HepG2 (cell line): ENCODE measurements around the gene PTPRU.

ENCODE experiments used
- FOXK2 ChIP-seq: fragments of 450-650 bp; IDR thresholded peaks from 2 replicates; pipeline ENCODE4 v1.6.1; 2016
- KLF6 ChIP-seq: IDR thresholded peaks from 2 replicates; pipeline ENCODE4 v1.8.0; 2016; ENCODE audit warnings: missing biosample characterization, missing genetic modification reagents
- MAFK ChIP-seq, 2 experiments: IDR thresholded peaks in 1 of 2; conservative IDR thresholded peaks in 1 of 2; 2 replicates each; pipeline ENCODE4 v1.6.1; 2011; ENCODE audit warnings: improper control_type of control experiment in 2 of 2, low read length in 2 of 2
- MXI1 ChIP-seq: IDR thresholded peaks from 3 replicates; pipeline ENCODE4 v1.6.1; 2012; ENCODE audit warnings: low read depth, low read length, inconsistent platforms, borderline replicate concordance
- NR3C1 ChIP-seq: sonication (generic); formaldehyde crosslinking; IDR thresholded peaks from 2 replicates; pipeline ENCODE4 v1.4.0; 2020; ENCODE audit warnings: missing genetic modification reagents
- SIN3A ChIP-seq: IDR thresholded peaks from 2 replicates; pipeline ENCODE4 v1.6.1; 2011; ENCODE audit warnings: low read depth, mild to moderate bottlenecking, control low read depth, low read length, borderline replicate concordance
- TAF1 ChIP-seq: sonication (generic); formaldehyde crosslinking; IDR thresholded peaks from 2 replicates; pipeline ENCODE4 v1.4.0; 2020; ENCODE audit warnings: missing genetic modification reagents
- TCF12 ChIP-seq, 2 experiments: fragments of 450-650 bp in 1 of 2; sonication (generic) in 1 of 2; formaldehyde crosslinking in 1 of 2; IDR thresholded peaks; 2 replicates each; pipeline versions ENCODE4 v1.6.1 to v1.8.0; 2017 to 2022; ENCODE audit warnings: antibody characterized with exemption in 1 of 2, mild to moderate bottlenecking in 1 of 2, missing genetic modification reagents in 1 of 2, moderate library complexity in 1 of 2
- ZFP90 ChIP-seq: sonication (generic); formaldehyde crosslinking; IDR thresholded peaks from 2 replicates; pipeline ENCODE4 v1.8.0; 2022; ENCODE audit warnings: missing genetic modification reagents, mild to moderate bottlenecking, inconsistent platforms, borderline replicate concordance
- ZNF350 ChIP-seq: sonication (generic); formaldehyde crosslinking; IDR thresholded peaks from 2 replicates; pipeline ENCODE4 v1.4.0; 2020; ENCODE audit warnings: mild to moderate bottlenecking, low read depth, missing genetic modification reagents, borderline replicate concordance
- ZSCAN22 ChIP-seq: sonication (generic); formaldehyde crosslinking; IDR thresholded peaks from 2 replicates; pipeline ENCODE4 v1.4.0; 2020; ENCODE audit warnings: mild to moderate bottlenecking, missing genetic modification reagents
- TF ChIP-seq, protein P1 (sequence below): sonication (generic); formaldehyde crosslinking; IDR thresholded peaks from 2 replicates; pipeline ENCODE4 v1.4.0; 2020; ENCODE audit warnings: mild to moderate bottlenecking, missing genetic modification reagents
- TF ChIP-seq, protein P2 (sequence below): sonication (generic); formaldehyde crosslinking; IDR thresholded peaks from 2 replicates; pipeline ENCODE4 v1.8.1; 2022; ENCODE audit warnings: mild to moderate bottlenecking, missing genetic modification reagents

DNA sequence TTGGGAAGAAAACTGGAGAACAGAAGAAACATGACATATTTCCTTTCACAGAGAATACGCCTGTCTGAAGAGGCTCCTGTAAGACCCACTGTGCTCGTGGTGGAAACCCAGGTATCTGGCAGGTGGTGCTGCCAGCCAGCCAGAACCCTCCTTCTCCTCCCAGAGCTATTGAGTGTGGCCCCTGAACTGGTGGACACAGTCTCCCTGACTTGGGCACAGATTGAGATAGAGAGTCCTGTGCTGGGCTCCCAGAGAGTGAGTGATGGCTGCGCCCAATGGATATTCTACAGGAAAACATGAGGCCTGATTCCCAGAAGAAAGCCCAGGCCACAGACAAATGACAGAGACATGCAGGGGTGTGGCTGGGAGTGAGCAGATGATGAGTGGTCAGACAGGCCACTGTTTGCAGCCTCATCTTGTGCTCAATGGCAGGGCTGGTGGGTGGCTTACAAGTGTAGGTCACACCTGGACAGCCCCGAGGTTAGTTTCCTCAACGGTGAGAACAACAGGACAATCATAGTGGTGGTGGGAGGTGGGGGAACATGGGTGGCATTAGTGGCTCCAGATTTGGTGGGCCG is 127.9 kb downstream of the PTPRU start:
- TF ChIP-seq, protein P1, sequence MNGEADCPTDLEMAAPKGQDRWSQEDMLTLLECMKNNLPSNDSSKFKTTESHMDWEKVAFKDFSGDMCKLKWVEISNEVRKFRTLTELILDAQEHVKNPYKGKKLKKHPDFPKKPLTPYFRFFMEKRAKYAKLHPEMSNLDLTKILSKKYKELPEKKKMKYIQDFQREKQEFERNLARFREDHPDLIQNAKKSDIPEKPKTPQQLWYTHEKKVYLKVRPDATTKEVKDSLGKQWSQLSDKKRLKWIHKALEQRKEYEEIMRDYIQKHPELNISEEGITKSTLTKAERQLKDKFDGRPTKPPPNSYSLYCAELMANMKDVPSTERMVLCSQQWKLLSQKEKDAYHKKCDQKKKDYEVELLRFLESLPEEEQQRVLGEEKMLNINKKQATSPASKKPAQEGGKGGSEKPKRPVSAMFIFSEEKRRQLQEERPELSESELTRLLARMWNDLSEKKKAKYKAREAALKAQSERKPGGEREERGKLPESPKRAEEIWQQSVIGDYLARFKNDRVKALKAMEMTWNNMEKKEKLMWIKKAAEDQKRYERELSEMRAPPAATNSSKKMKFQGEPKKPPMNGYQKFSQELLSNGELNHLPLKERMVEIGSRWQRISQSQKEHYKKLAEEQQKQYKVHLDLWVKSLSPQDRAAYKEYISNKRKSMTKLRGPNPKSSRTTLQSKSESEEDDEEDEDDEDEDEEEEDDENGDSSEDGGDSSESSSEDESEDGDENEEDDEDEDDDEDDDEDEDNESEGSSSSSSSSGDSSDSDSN (CRISPR knock-in tag) = no peak
- TF ChIP-seq ZFP90 (CRISPR knock-in tag) = no peak
- no peak for TF ChIP-seq KLF6 (CRISPR knock-in tag)
- TF ChIP-seq MXI1 = no peak
- no peak for TF ChIP-seq NR3C1 (CRISPR knock-in tag)
- TF ChIP-seq ZNF350 (CRISPR knock-in tag) = no peak
- no peak for TF ChIP-seq SIN3A
- no peak for TF ChIP-seq MAFK (conservative IDR thresholded peaks at IDR 0.05 in 1 of 2, IDR thresholded peaks at IDR 0.05 in 1 of 2; ENCODE audit: low read length in 2 of 2)
- TF ChIP-seq FOXK2 = no peak
- no peak for TF ChIP-seq TCF12 (IDR thresholded peaks at IDR 0.05)
- TF ChIP-seq TCF12 (CRISPR knock-in tag; IDR thresholded peaks at IDR 0.05) = no peak
- TF ChIP-seq, protein P2, sequence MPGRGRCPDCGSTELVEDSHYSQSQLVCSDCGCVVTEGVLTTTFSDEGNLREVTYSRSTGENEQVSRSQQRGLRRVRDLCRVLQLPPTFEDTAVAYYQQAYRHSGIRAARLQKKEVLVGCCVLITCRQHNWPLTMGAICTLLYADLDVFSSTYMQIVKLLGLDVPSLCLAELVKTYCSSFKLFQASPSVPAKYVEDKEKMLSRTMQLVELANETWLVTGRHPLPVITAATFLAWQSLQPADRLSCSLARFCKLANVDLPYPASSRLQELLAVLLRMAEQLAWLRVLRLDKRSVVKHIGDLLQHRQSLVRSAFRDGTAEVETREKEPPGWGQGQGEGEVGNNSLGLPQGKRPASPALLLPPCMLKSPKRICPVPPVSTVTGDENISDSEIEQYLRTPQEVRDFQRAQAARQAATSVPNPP = no peak
- TF ChIP-seq ZSCAN22 (CRISPR knock-in tag) = no peak
- TF ChIP-seq TAF1 = no peak
